ENCODE measurements around the gene ANKRD39.
A peak's percentile ranks its signal among the peaks of the same experiment; 100 is the strongest.

ANKRD39 gene

GRCh38 chr2:96826546-96827278, 31.1 kb downstream of the ANKRD39 start:
- no peak for DNase-seq (ENCODE audit: low read depth)

- no peak for DNase-seq (ENCODE audit: low read depth)
Observed at GRCh38 chr2:96825057-96825456, 32.8 kb downstream of the ANKRD39 start.

DNA sequence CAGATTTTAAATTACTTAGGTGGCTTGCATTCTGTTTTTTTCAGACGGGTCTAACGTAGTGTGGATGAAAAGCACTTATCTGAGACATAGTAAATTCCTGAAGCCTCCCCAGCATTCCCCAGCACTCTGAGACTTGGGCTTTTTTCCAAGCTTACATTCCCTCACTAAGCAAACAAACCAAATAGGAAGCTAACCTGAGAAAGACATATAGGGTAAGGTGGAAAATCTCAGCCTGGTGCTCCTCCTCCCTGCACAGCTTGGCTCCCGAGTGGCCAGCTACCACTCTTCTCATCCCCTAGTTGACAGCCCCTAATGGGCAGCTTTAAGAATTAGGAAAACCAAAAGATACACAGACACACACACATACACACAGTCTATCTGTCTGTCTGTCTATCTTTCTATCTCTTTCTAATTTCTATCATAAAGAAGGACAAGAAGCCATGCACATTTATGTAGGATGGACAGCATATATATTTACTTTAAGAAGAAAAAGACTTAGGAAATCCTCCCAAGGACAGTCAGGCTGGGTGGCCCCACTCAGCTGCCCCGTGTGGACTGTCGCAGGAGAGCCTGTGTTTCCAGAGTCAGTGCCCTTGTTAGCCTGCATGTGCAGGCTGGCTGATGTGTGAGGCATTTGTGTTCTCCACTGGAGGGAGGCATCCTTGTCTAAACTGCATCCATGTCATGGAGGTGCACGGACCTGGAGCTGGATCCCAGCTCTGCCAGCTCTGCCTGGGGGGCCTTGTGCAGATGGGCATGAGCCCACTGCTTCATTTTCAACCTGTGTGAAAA, 33.5 kb downstream of the ANKRD39 start:
- peak; percentile 78 for DNase-seq (ENCODE audit: low read depth)

- no peak for DNase-seq (ENCODE audit: low read depth)
Observed at GRCh38 chr2:96823198-96823597, 34.6 kb downstream of the ANKRD39 start.

GRCh38 chr2:96822786-96823185, 35.0 kb downstream of the ANKRD39 start:
- DNase-seq (ENCODE audit: low read depth), result no peak

DNA sequence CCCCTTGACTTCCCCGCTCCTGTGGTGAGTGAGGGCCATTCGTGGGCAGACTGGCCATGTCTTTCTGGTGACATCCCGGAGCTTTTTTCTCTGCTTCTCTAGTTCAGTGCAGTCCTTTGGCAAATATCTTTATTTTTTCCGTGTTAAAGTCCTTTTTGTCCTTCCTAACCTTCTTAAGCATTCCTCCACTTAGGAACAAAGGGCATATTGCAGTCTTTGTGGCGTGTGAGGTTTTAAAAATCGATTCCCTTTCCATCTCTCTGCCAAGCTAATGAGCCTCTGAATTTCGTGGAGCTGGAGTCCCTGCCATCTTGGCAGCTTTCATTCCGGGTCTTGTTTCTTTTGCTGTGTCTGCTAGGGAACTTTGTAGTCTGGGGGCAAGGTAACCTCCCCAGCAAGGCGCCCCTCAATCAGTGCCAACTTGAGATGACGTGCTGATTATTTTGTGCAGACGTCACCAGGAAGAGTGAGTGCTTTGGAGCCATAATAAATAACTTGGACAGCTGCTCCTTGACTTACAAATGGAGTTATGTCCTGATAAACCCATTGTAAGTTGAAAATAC, 36.6 kb downstream of the ANKRD39 start:
- no peak for DNase-seq (ENCODE audit: low read depth)

GRCh38 chr2:96819876-96820511, 37.8 kb downstream of the ANKRD39 start:
- DNase-seq (ENCODE audit: low read depth), result no peak

- no peak for DNase-seq (ENCODE audit: low read depth)
Observed at GRCh38 chr2:96819128-96819875, 38.5 kb downstream of the ANKRD39 start.

GRCh38 chr2:96817882-96818281, 39.9 kb downstream of the ANKRD39 start:
- DNase-seq (ENCODE audit: low read depth), result no peak

- peak; percentile 28 for DNase-seq (ENCODE audit: low read depth)
Observed at GRCh38 chr2:96816836-96817702, 40.7 kb downstream of the ANKRD39 start.

DNA sequence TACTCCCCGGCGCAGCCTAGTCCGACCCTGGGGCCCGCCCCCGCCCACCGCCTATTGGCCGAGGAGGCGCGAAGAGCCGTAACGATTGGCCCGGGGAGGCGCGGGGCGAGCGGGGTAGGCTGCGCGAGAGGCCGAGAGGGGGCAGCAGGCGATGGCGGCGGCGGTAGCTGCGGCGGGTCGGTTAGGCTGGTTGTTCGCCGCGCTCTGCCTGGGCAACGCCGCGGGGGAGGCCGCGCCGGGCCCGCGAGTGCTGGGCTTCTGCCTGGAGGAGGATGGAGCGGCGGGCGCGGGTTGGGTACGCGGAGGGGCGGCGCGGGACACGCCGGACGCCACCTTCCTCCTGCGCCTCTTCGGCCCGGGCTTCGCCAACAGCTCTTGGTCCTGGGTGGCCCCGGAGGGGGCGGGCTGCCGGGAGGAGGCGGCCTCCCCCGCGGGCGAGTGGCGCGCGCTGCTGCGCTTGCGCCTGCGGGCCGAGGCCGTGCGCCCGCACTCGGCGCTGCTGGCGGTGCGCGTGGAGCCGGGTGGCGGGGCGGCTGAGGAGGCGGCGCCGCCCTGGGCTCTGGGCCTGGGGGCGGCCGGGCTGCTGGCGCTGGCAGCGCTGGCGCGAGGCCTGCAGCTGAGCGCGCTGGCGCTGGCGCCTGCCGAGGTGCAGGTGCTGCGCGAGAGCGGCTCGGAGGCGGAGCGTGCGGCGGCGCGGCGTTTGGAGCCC, 41.5 kb downstream of the ANKRD39 start, which contains the start of gene CNNM3:
Gene CNNM3, plus strand, starts transcription at position 142 of the 709 bp plus-strand sequence. Its CDS starts 10 bp downstream, at position 152.
- peak; percentile 87 for DNase-seq (ENCODE audit: low read depth)

DNA sequence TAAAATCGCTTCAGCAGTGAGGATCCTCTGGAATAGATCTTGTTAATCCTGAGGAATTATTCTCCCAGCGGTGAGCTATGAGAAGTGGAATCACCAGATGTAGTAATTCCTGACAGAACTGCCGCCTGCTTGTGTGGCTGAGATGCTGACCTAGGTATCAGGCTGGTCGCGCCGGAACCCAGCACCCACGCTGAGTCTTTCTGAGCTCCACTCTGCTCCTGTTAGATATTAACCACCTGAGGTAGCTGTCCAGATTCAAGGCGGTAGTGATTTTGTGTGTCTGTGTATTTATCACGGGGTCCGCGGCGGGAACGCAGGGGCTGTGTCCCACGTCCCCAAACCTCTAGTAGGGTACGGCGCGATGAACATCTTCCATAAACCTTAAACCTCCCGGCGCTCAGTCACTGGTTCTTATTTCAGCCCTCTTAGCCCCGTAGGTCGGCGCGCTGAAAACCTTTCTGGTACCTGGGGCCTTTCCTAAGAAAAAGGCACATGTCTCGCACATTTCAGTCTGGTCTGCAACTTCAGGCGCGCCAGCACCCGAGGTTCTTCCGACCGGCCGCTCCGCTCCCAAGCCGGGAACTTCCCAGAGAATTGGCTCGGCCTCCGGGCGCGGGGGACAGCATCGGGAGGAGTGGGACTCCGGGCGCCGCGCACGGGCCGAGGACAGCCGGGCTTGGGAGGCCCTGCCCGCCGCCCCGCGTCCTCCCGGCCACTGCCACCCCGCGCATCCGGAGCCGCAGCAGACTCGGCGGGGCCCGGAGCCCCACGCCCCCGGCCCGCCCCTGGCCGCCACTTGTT, 42.3 kb downstream of the ANKRD39 start:
- DNase-seq (ENCODE audit: low read depth), result peak; percentile 49

DNA sequence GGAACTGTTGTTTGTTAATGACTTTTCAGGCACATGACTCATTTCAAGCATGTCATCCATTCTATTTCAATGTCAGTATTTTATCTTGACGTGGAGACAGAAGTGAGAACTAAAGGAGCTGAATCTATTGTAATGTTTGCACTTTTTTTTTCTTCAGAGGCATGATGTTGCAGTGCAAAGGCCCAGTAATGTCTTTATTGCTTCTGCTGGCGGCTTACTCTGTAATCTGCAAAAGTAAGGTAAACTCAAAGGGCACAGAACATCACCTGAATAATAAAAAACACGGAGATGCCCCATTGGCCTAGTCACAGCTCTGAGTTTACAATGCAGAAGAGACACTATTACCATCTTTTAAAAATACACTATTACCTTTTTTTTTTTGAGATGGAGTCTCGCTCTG, 44.2 kb downstream of the ANKRD39 start:
- DNase-seq (ENCODE audit: low read depth), result no peak

DNA sequence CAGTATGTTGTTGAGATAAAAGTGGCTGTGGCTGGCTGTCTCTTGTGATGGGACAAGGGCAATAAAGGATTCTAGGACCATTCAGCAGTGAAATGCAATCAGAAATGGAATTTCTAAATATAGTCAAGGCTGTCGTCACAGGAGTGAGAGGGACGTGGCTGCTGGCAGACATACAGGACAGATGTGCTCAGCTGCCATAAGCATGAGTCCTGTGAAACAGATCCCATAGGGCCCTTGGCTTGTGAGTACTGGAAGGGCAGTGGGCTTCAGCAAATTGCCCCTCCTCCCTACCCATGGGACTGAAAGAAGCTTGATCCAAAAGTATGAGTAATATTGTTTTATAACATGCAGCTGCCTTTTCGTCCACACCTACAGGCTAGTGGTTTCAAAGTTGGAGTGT, 45.9 kb downstream of the ANKRD39 start:
- DNase-seq (ENCODE audit: low read depth), result no peak

DNA sequence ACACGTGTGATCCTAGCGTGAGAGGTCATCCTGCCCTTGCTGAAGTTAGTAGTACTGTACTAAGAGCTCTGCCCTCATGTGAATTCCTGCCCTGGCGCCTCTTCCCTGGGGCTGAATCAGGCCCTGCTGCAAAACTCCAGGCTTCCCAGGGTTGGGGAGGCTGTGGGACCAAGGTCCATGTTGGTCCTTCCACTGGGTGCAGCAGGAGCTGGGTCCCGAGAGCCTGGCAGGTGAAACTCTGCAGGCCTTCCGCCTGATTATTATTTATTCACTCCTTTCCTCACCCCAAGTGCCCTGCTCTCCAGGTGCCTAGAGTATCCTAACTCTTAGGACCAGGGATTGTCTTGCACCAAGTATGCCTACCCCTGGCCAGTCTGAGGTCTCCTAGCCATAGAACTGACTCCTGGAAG, 47.0 kb downstream of the ANKRD39 start:
- no peak for DNase-seq (ENCODE audit: low read depth)

DNA sequence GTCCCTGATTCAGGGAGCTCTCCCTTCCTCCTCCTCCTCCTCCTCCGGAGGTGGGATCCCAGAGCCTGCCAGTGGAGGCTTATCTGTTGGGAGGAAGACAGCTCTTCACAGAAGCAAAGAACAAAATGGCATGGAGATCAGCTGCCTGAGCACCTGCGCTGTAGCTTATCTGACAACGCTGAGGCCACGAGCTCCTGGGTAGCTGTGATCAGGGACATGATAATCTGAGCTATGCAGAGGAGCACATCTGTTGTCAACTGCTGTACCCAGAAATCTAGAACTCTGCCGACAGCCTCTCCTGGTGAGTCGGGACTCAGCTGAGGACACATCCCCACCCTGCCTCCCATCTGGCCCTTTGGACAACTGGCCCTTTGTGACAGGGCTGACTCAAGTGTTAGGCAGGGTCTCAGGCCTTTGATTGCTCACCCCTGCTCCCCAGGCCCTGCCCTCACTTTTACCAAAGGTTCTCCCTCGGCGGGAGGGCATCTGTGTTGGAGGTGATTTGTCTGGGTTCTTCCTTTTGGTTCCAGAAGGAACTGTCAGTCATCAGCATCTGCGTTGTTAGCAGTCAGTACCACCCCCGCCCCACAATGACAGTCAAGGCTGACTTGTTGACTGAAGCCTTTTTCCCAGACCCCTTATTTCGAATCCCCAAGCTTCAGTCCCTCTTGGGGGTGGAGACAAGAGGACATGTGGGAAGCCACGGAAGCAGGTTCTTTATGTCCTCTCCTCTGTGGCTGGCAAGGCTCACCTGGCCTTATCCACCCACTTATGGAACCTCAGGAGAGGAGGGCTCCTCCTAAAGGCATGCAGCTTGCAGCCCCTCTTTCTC, 47.6 kb downstream of the ANKRD39 start:
- DNase-seq (ENCODE audit: low read depth), result no peak

DNA sequence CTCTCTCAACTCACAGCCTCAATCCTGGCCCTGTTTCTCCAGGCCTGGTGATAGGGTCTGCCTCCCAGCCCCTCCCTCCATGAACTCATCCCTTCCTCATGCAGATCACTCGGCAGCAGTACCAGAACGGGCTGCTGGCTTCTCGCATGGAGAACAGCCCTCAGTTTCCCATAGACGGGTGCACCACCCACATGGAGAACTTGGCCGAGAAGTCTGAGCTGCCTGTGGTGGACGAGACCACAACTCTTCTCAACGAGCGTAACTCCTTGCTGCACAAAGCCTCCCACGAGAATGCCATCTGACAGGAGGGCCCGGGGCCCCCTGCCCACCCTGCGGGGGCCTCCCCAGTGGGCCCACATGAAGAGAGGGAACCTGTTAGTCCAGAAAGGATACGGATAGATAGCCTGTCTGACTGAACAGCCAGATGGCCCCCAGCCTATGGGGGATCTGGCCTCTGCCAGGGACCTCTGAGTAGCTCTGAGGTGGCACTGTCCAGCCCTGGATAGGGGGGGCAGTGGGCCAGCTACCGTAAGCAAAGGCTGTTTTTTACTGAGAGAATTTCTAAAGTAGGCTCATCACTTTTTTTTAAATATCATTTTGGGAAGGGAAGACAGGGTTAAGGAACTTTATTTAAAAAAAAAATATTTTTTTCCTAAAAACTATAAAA, 48.5 kb downstream of the ANKRD39 start:
- DNase-seq (ENCODE audit: low read depth), result no peak

All from amniotic epithelial cell (primary cell).